GM12891 (cell line): ENCODE data around the gene BRAP.

Experiments used
- POLR2A ChIP-seq: IDR thresholded peaks from 2 replicates; pipeline ENCODE4 v1.6.1; 2011; ENCODE audit warnings: low read depth, low read length, control low read depth
- POLR2AphosphoS5 ChIP-seq: IDR thresholded peaks from 2 replicates; pipeline ENCODE4 v1.6.1; 2011; ENCODE audit warnings: low read depth, low read length, control low read depth

DNA sequence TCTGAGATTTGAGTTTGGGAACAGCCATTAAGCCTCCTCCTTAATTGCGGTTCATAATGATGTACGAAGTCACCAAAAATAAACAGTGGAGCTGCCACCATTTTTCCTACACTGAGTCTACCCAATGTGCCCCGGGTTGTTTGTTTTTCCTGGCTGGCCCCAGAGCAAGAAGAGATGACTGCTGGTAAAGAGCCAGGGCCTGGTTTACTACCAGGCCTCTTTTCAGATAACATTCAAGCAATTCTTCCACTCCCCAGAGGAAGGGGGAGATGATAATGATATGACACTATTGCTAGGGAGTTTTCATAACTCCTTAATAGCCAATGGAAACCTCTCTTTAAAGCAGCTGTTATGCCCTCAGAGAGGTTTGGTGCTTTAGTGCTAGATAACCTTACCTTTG is 42.3 kb downstream of the BRAP start:
- TF ChIP-seq POLR2AphosphoS5 (no peak), POLR2A (no peak)
